ENCODE data around the gene PMP22.
"Not testable (repeated sequence)": the region's sequence is repeated elsewhere in the genome, so short reads cannot be mapped to it uniquely, and the experiment has no call there.

PMP22 gene

GRCh38 chr17:15250135-15250860 lies 14.8 kb downstream of the PMP22 start:
- DNase-seq = no peak

GRCh38 chr17:15249487-15249886 lies 15.6 kb downstream of the PMP22 start:
- DNase-seq = no peak

GRCh38 chr17:15247891-15248529 lies 17.1 kb downstream of the PMP22 start:
- DNase-seq = no peak

- DNase-seq = no peak
Measured at GRCh38 chr17:15245054-15245453, 20.1 kb downstream of the PMP22 start.

GRCh38 chr17:15240644-15241043 lies 24.5 kb downstream of the PMP22 start:
- DNase-seq = no peak

GRCh38 chr17:15239491-15239890 lies 25.6 kb downstream of the PMP22 start:
- no peak for DNase-seq

GRCh38 chr17:15238676-15239422 lies 26.3 kb downstream of the PMP22 start:
- no peak for DNase-seq

GRCh38 chr17:15238057-15238456 lies 27.1 kb downstream of the PMP22 start:
- DNase-seq = no peak

- DNase-seq = no peak
Measured at GRCh38 chr17:15237106-15237425, 28.1 kb downstream of the PMP22 start.

- DNase-seq = no peak
Measured at GRCh38 chr17:15236281-15237105, 28.6 kb downstream of the PMP22 start.

GRCh38 chr17:15233971-15234370 lies 31.2 kb downstream of the PMP22 start:
- DNase-seq = no peak

GRCh38 chr17:15233022-15233805 lies 31.9 kb downstream of the PMP22 start:
- peak; percentile 24 for DNase-seq

- DNase-seq = no peak
Measured at GRCh38 chr17:15232517-15232915, 32.6 kb downstream of the PMP22 start.

GRCh38 chr17:15231851-15232516 lies 33.1 kb downstream of the PMP22 start:
- DNase-seq = no peak

- no peak for DNase-seq
Measured at GRCh38 chr17:15230866-15231265, 34.3 kb downstream of the PMP22 start.

GRCh38 chr17:15221827-15222226 lies 43.3 kb downstream of the PMP22 start:
- DNase-seq = not testable (repeated sequence)

GRCh38 chr17:15220785-15221184 lies 44.3 kb downstream of the PMP22 start:
- DNase-seq = no peak

GRCh38 chr17:15216481-15216880 lies 48.6 kb downstream of the PMP22 start:
- DNase-seq = no peak

- DNase-seq = peak; percentile 48
Measured at GRCh38 chr17:15213381-15214087, 51.6 kb downstream of the PMP22 start.

- no peak for DNase-seq
Measured at GRCh38 chr17:15210247-15210646, 54.9 kb downstream of the PMP22 start.

- DNase-seq = not testable (repeated sequence)
Measured at GRCh38 chr17:15203062-15203461, 62.1 kb downstream of the PMP22 start.

Measured in RPMI8226 (cell line).